H1 (cell line): ENCODE results near the gene SIX5. TPM values are rescaled to one million over a fixed set of nuclear protein-coding genes. Genes with fewer than 3 reads are reported as not detected.

Source experiments
- BRCA1 ChIP-seq: IDR thresholded peaks from 2 replicates; pipeline ENCODE4 v1.6.1; 2012; ENCODE audit warnings: low read depth, low read length, improper control_type of control experiment
- CREB1 ChIP-seq: IDR thresholded peaks from 2 replicates; pipeline ENCODE4 v1.6.1; 2012; ENCODE audit warnings: inconsistent platforms
- EGR1 ChIP-seq: IDR thresholded peaks from 2 replicates; pipeline ENCODE4 v1.6.1; 2011; ENCODE audit warnings: low read depth, low read length, borderline replicate concordance
- JUND ChIP-seq: IDR thresholded peaks from 2 replicates; pipeline ENCODE4 v1.6.1; 2011; ENCODE audit warnings: mild to moderate bottlenecking, improper control_type of control experiment, low read length
- KDM4A ChIP-seq: IDR thresholded peaks from one replicate; pipeline ENCODE4 v1.7.1; 2012; ENCODE audit warnings: low read depth, mild to moderate bottlenecking, moderate library complexity, low read length, inconsistent platforms; ENCODE audit not compliant: severe bottlenecking
- POU5F1 ChIP-seq: IDR thresholded peaks from 2 replicates; pipeline ENCODE4 v1.6.1; 2011; ENCODE audit warnings: low read depth, mild to moderate bottlenecking, low read length, moderate library complexity
- SP4 ChIP-seq: IDR thresholded peaks from 2 replicates; pipeline ENCODE4 v1.6.1; 2012; ENCODE audit warnings: low read length, inconsistent platforms
- ZNF274 ChIP-seq: IDR thresholded peaks from 2 replicates; pipeline ENCODE4 v1.7.0; 2012; ENCODE audit warnings: low read length, borderline replicate concordance; ENCODE audit errors: extremely low read depth
- polyA plus RNA-seq, 7 experiments: library from polyadenylated mRNA; depleted of rRNA in 3 of 7; stranded (reverse) in 5 of 7; unstranded in 2 of 7; fragments of >200 nt in 5 of 7; fragments of 200-250 nt in 2 of 7; gene quantifications; 1 replicate in 5 of 7; 2 replicates in 1 of 7; 4 replicates in 1 of 7; pipeline versions ENCODE4 v1.2.1 to v1.2.3, GENCODE V29; 2011 to 2013; ENCODE audit warnings: missing spikeins in 2 of 7, mixed read lengths in 2 of 7
- total RNA-seq: library from RNA; stranded (reverse); fragmentation: NEBNext Ultra II Directional; extraction: Animal tissue kit (Norgen Biotek cat#: 25700); gene quantifications from 2 replicates; pipeline ENCODE4 v1.2.1, GENCODE V29; 2021
- TF ChIP-seq, protein P1 (sequence below): fragments of 300-600 bp; sonication (generic); IDR thresholded peaks from 2 replicates; pipeline ENCODE4 v1.7.1; 2012; ENCODE audit warnings: low read length, moderate library complexity, mild to moderate bottlenecking, inconsistent platforms; ENCODE audit not compliant: insufficient replicate concordance

The SIX5 gene
- total and polyA plus RNA-seq, 2 of the 8 experiments (the other 6 are each of a cell fraction or from before 2014, with no cell fraction given), result 20.9 to 24.2 TPM

DNA sequence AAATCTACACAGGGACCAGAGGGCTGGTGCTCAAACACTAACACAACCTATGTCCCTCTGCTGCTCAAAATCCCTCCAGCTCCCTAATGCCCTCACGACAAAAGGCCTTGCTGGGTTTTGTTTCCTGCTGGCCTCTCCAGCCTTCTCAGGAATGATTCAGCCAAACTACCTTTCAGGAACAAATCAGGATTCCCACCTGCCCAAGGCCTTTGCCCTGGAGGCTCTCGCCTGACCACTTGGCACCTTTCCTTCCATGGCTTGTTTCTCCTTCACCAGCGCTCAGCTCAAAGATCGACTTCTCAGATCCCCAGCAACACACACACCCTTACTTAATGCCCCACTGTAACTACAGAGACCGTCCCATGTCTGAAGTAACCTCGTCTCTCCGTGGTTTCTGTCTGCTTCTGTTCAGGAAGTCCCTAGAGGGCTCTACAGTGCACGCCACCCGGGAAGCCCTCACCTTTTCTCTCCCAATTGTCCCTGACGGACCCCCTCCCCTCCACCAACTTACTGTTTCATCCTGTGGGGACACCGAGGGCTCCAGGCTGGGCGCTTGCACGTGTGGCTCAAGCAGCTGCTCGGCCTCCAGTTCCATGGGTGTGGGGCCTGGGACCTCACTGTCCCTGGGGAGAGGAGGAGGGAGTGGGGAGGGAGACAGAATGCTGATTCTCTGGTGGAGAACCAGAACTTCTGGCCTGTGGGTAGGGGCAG lies 3.2 kb upstream of the SIX5 start (continued):
- TF ChIP-seq, protein P1, sequence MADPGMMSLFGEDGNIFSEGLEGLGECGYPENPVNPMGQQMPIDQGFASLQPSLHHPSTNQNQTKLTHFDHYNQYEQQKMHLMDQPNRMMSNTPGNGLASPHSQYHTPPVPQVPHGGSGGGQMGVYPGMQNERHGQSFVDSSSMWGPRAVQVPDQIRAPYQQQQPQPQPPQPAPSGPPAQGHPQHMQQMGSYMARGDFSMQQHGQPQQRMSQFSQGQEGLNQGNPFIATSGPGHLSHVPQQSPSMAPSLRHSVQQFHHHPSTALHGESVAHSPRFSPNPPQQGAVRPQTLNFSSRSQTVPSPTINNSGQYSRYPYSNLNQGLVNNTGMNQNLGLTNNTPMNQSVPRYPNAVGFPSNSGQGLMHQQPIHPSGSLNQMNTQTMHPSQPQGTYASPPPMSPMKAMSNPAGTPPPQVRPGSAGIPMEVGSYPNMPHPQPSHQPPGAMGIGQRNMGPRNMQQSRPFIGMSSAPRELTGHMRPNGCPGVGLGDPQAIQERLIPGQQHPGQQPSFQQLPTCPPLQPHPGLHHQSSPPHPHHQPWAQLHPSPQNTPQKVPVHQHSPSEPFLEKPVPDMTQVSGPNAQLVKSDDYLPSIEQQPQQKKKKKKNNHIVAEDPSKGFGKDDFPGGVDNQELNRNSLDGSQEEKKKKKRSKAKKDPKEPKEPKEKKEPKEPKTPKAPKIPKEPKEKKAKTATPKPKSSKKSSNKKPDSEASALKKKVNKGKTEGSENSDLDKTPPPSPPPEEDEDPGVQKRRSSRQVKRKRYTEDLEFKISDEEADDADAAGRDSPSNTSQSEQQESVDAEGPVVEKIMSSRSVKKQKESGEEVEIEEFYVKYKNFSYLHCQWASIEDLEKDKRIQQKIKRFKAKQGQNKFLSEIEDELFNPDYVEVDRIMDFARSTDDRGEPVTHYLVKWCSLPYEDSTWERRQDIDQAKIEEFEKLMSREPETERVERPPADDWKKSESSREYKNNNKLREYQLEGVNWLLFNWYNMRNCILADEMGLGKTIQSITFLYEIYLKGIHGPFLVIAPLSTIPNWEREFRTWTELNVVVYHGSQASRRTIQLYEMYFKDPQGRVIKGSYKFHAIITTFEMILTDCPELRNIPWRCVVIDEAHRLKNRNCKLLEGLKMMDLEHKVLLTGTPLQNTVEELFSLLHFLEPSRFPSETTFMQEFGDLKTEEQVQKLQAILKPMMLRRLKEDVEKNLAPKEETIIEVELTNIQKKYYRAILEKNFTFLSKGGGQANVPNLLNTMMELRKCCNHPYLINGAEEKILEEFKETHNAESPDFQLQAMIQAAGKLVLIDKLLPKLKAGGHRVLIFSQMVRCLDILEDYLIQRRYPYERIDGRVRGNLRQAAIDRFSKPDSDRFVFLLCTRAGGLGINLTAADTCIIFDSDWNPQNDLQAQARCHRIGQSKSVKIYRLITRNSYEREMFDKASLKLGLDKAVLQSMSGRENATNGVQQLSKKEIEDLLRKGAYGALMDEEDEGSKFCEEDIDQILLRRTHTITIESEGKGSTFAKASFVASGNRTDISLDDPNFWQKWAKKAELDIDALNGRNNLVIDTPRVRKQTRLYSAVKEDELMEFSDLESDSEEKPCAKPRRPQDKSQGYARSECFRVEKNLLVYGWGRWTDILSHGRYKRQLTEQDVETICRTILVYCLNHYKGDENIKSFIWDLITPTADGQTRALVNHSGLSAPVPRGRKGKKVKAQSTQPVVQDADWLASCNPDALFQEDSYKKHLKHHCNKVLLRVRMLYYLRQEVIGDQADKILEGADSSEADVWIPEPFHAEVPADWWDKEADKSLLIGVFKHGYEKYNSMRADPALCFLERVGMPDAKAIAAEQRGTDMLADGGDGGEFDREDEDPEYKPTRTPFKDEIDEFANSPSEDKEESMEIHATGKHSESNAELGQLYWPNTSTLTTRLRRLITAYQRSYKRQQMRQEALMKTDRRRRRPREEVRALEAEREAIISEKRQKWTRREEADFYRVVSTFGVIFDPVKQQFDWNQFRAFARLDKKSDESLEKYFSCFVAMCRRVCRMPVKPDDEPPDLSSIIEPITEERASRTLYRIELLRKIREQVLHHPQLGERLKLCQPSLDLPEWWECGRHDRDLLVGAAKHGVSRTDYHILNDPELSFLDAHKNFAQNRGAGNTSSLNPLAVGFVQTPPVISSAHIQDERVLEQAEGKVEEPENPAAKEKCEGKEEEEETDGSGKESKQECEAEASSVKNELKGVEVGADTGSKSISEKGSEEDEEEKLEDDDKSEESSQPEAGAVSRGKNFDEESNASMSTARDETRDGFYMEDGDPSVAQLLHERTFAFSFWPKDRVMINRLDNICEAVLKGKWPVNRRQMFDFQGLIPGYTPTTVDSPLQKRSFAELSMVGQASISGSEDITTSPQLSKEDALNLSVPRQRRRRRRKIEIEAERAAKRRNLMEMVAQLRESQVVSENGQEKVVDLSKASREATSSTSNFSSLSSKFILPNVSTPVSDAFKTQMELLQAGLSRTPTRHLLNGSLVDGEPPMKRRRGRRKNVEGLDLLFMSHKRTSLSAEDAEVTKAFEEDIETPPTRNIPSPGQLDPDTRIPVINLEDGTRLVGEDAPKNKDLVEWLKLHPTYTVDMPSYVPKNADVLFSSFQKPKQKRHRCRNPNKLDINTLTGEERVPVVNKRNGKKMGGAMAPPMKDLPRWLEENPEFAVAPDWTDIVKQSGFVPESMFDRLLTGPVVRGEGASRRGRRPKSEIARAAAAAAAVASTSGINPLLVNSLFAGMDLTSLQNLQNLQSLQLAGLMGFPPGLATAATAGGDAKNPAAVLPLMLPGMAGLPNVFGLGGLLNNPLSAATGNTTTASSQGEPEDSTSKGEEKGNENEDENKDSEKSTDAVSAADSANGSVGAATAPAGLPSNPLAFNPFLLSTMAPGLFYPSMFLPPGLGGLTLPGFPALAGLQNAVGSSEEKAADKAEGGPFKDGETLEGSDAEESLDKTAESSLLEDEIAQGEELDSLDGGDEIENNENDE, result no peak
- TF ChIP-seq SP4, result no peak
- no peak for TF ChIP-seq BRCA1
- no peak for TF ChIP-seq CREB1
- TF ChIP-seq JUND, result no peak
- TF ChIP-seq EGR1, result no peak
- TF ChIP-seq KDM4A, result no peak
- TF ChIP-seq POU5F1, result no peak
- no peak for TF ChIP-seq ZNF274
